Astrocyte (in vitro differentiated cells and primary cell): ENCODE measurements around the gene ADGRG7. TPM values are rescaled to one million over a fixed set of nuclear protein-coding genes. Genes with fewer than 3 reads are reported as not detected.

Source experiments
- DNase-seq: peaks from one replicate; pipeline ENCODE4 v3.0.0-alpha.2; 2010; ENCODE audit warnings: low read depth
- FAIRE-seq: peaks from 2 replicates; lab custom pipeline; 2011; peaks lifted over from hg19 to GRCh38; lab: Jason Lieb, UNC
- H2AFZ ChIP-seq: 2 replicates; pipeline ENCODE4 v1.6.0; 2012; ENCODE audit warnings: low read depth, low read length, inconsistent platforms
- H3K27ac ChIP-seq: 2 replicates; pipeline ENCODE4 v1.5.1; 2011; ENCODE audit warnings: low read depth, low read length, inconsistent platforms
- H3K27me3 ChIP-seq: 2 replicates; pipeline ENCODE4 v1.6.0; 2011; ENCODE audit warnings: low read length, inconsistent platforms; ENCODE audit not compliant: insufficient read depth
- H3K36me3 ChIP-seq: 2 replicates; pipeline ENCODE4 v1.5.1; 2011; ENCODE audit warnings: low read length, inconsistent platforms; ENCODE audit not compliant: insufficient read depth
- H3K4me1 ChIP-seq: 2 replicates; pipeline ENCODE4 v1.5.1; 2011; ENCODE audit warnings: low read length, inconsistent platforms; ENCODE audit not compliant: insufficient read depth
- H3K4me2 ChIP-seq: 2 replicates; pipeline ENCODE4 v1.6.0; 2012; ENCODE audit warnings: low read length, inconsistent platforms
- H3K4me3 ChIP-seq: 2 replicates; pipeline ENCODE4 v1.5.1; 2011; ENCODE audit warnings: low read depth, mild to moderate bottlenecking, low read length, inconsistent platforms; ENCODE audit not compliant: insufficient read depth
- H3K79me2 ChIP-seq: 2 replicates; pipeline ENCODE4 v1.6.0; 2012; ENCODE audit warnings: mild to moderate bottlenecking, low read length, inconsistent platforms; ENCODE audit not compliant: insufficient read depth
- H3K9ac ChIP-seq: 2 replicates; pipeline ENCODE4 v1.6.0; 2012; ENCODE audit warnings: mild to moderate bottlenecking, low read length, inconsistent platforms
- H3K9me3 ChIP-seq: 2 replicates; pipeline ENCODE4 v1.5.1; 2012; ENCODE audit warnings: low read depth, mild to moderate bottlenecking, low read length, inconsistent platforms; ENCODE audit not compliant: insufficient read depth
- H4K20me1 ChIP-seq: 2 replicates; pipeline ENCODE4 v1.6.0; 2012; ENCODE audit warnings: low read length, inconsistent platforms; ENCODE audit not compliant: insufficient read depth
- H3K27ac Mint-ChIP-seq: one replicate; pipeline ENCODE4 v1.8.0; 2021; ENCODE audit warnings: mild to moderate bottlenecking, mixed read lengths; ENCODE audit not compliant: unreplicated experiment
- H3K27me3 Mint-ChIP-seq: one replicate; pipeline ENCODE4 v1.8.0; 2021; ENCODE audit warnings: low read depth, mixed read lengths; ENCODE audit not compliant: unreplicated experiment
- H3K36me3 Mint-ChIP-seq: one replicate; pipeline ENCODE4 v1.8.0; 2021; ENCODE audit warnings: low read depth, mixed read lengths; ENCODE audit not compliant: unreplicated experiment
- H3K4me1 Mint-ChIP-seq: one replicate; pipeline ENCODE4 v1.8.0; 2021; ENCODE audit warnings: low read depth, mixed read lengths; ENCODE audit not compliant: unreplicated experiment
- H3K4me3 Mint-ChIP-seq: one replicate; pipeline ENCODE4 v1.8.0; 2021; ENCODE audit warnings: mild to moderate bottlenecking, moderate library complexity, mixed read lengths; ENCODE audit not compliant: unreplicated experiment
- H3K9me3 Mint-ChIP-seq: one replicate; pipeline ENCODE4 v1.8.0; 2021; ENCODE audit warnings: mild to moderate bottlenecking, mixed read lengths; ENCODE audit not compliant: unreplicated experiment
- EZH2 ChIP-seq: IDR thresholded peaks from 2 replicates; pipeline ENCODE4 v1.6.1; 2012; ENCODE audit warnings: mild to moderate bottlenecking, low read length, inconsistent platforms; ENCODE audit not compliant: insufficient read depth
- total RNA-seq: library from RNA; stranded (reverse); gene quantifications from 2 replicates; pipeline ENCODE4 v1.2.1, GENCODE V29; 2021
- TF ChIP-seq, protein P1 (sequence below): IDR thresholded peaks from 2 replicates; pipeline ENCODE4 v1.5.1; 2011; ENCODE audit warnings: low read depth, mild to moderate bottlenecking, inconsistent platforms, low read length, moderate library complexity; ENCODE audit not compliant: insufficient read depth

ADGRG7 gene
- total RNA-seq, 1 donor from 2014 or later, result not detected

- H3K27me3 ChIP-seq, result no peaks in the 10 kb centered on the region
- H3K36me3 Mint-ChIP-seq, result no peaks in the 10 kb centered on the region
- H3K27ac ChIP-seq, result no peak overlapping the region
- no peak overlapping the region for H3K4me3 Mint-ChIP-seq
- no peak overlapping the region for H3K27ac Mint-ChIP-seq
- H3K9me3 ChIP-seq, result no peaks in the 10 kb centered on the region
- no peaks in the 10 kb centered on the region for H3K27me3 Mint-ChIP-seq
- H4K20me1 ChIP-seq, result no peaks in the 10 kb centered on the region
- H3K9me3 Mint-ChIP-seq, result peaks cover 2% of the 10 kb centered on the region
- DNase-seq, result no peak
- H3K9ac ChIP-seq, result no peak overlapping the region
- H3K79me2 ChIP-seq, result no peaks in the 10 kb centered on the region
- H3K4me3 ChIP-seq, result no peak overlapping the region
- no peak overlapping the region for H3K4me2 ChIP-seq
- H3K36me3 ChIP-seq, result peaks cover 4% of the 10 kb centered on the region
- H3K4me1 Mint-ChIP-seq, result peaks cover 10% of the 10 kb centered on the region
- no peaks in the 10 kb centered on the region for H3K4me1 ChIP-seq
- no peak for FAIRE-seq
- TF ChIP-seq, protein P1, sequence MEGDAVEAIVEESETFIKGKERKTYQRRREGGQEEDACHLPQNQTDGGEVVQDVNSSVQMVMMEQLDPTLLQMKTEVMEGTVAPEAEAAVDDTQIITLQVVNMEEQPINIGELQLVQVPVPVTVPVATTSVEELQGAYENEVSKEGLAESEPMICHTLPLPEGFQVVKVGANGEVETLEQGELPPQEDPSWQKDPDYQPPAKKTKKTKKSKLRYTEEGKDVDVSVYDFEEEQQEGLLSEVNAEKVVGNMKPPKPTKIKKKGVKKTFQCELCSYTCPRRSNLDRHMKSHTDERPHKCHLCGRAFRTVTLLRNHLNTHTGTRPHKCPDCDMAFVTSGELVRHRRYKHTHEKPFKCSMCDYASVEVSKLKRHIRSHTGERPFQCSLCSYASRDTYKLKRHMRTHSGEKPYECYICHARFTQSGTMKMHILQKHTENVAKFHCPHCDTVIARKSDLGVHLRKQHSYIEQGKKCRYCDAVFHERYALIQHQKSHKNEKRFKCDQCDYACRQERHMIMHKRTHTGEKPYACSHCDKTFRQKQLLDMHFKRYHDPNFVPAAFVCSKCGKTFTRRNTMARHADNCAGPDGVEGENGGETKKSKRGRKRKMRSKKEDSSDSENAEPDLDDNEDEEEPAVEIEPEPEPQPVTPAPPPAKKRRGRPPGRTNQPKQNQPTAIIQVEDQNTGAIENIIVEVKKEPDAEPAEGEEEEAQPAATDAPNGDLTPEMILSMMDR, result no peak
- no peak for TF ChIP-seq EZH2
- H2AFZ ChIP-seq, result no peak overlapping the region
These were observed 47.1 kb upstream of the ADGRG7 start for GRCh38 chr3:100562224-100562857.

GRCh38 chr3:100563228-100563627 lies 46.2 kb upstream of the ADGRG7 start:
- no peaks in the 10 kb centered on the region for H3K4me1 ChIP-seq
- DNase-seq (no peak), FAIRE-seq (no peak)
- no peaks in the 10 kb centered on the region for H3K9me3 ChIP-seq
- TF ChIP-seq, protein P1, result no peak
- no peak for TF ChIP-seq EZH2
- peaks cover 10% of the 10 kb centered on the region for H3K4me1 Mint-ChIP-seq
- H3K27ac Mint-ChIP-seq, result no peak overlapping the region
- no peaks in the 10 kb centered on the region for H3K27me3 ChIP-seq
- H3K9me3 Mint-ChIP-seq, result peaks cover 2% of the 10 kb centered on the region
- H3K27ac ChIP-seq, result no peak overlapping the region
- H3K27me3 Mint-ChIP-seq, result no peaks in the 10 kb centered on the region
- no peak overlapping the region for H3K4me3 Mint-ChIP-seq
- H3K4me3 ChIP-seq, result no peak overlapping the region
- H3K9ac ChIP-seq, result no peak overlapping the region
- no peak overlapping the region for H3K4me2 ChIP-seq
- peaks cover 4% of the 10 kb centered on the region for H3K36me3 ChIP-seq
- no peaks in the 10 kb centered on the region for H3K79me2 ChIP-seq
- H2AFZ ChIP-seq, result no peak overlapping the region
- H3K36me3 Mint-ChIP-seq, result no peaks in the 10 kb centered on the region
- no peaks in the 10 kb centered on the region for H4K20me1 ChIP-seq

DNA sequence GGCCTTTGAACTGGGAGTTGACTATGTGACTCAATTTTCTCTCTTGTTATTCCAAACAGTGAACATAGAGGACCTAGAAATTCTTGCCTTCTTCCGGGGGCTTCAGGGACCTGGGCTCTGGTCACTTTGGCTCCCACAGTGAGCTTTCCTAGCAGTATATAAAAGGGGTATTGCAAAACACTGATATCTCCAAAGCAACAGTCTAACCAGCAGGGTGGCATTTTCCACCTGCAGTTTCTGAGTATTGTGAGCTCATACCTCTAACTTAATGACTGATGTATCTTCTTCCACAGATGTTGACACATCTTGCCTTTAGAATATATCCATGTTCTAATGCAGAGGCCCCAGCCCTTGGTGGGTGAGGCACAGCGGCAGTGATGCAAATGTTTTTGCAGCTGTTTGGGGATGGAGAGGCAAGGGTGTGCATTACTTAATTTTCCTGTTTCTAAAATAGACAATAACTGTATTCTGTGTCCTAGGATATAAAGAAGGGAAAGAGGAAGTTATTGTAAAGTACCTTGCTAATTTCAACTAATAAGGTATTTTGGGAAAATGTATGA lies 45.7 kb upstream of the ADGRG7 start:
- Histone ChIP-seq H3K79me2 (no peaks in the 10 kb centered on the region), H3K36me3 (peaks cover under 1% of the 10 kb centered on the region), H2AFZ (no peak overlapping the region), H3K9me3 (no peaks in the 10 kb centered on the region), H3K27ac (no peak overlapping the region), H3K4me1 (no peaks in the 10 kb centered on the region), H3K4me3 (no peak overlapping the region), H3K4me2 (no peak overlapping the region), H3K9ac (no peak overlapping the region), H4K20me1 (no peaks in the 10 kb centered on the region), H3K27me3 (no peaks in the 10 kb centered on the region)
- Mint-ChIP-seq H3K36me3 (no peaks in the 10 kb centered on the region), H3K4me3 (no peak overlapping the region), H3K9me3 (no peaks in the 10 kb centered on the region), H3K4me1 (peaks cover 10% of the 10 kb centered on the region), H3K27me3 (no peaks in the 10 kb centered on the region), H3K27ac (no peak overlapping the region)
- no peak for FAIRE-seq
- TF ChIP-seq EZH2, result no peak
- TF ChIP-seq, protein P1, result no peak
- DNase-seq, result no peak
